Thymus (tissue), 11 donors: ENCODE data around the gene GPR15LG. TPM values are rescaled to one million over a fixed set of nuclear protein-coding genes. Genes with fewer than 3 reads are reported as not detected.
A peak's percentile ranks its signal among the peaks of the same experiment; 100 is the strongest.

Source experiments
- DNase-seq, 9 donors: peaks; one replicate each; pipeline ENCODE4 v3.0.0-alpha.2; 2013; ENCODE audit warnings: low spot score in 9 of 9, low read depth in 6 of 9, missing footprints in 1 of 9
- H3K27ac ChIP-seq, 2 donors: one replicate each; pipeline ENCODE4 v1.5.1; 2013; ENCODE audit warnings: control low read depth in 1 of 2, low read depth in 1 of 2, low read length in 1 of 2, mild to moderate bottlenecking in 1 of 2, moderate library complexity in 1 of 2
- H3K27me3 ChIP-seq, 2 donors: one replicate each; pipeline ENCODE4 v1.5.1; 2013; ENCODE audit warnings: low read length in 1 of 2; ENCODE audit not compliant: control insufficient read depth in 2 of 2, insufficient read depth in 1 of 2
- H3K36me3 ChIP-seq, 2 donors: one replicate each; pipeline ENCODE4 v1.5.1; 2013; ENCODE audit warnings: low read length in 1 of 2, mild to moderate bottlenecking in 1 of 2, moderate library complexity in 1 of 2; ENCODE audit not compliant: control insufficient read depth in 2 of 2, insufficient read depth in 2 of 2
- H3K4me1 ChIP-seq, 2 donors: one replicate each; pipeline ENCODE4 v1.5.1; 2013; ENCODE audit warnings: low read length in 2 of 2; ENCODE audit not compliant: control insufficient read depth in 2 of 2, insufficient read depth in 2 of 2
- H3K4me3 ChIP-seq, 2 donors: one replicate each; pipeline ENCODE4 v1.5.1; 2013; ENCODE audit warnings: low read length in 2 of 2, control low read depth in 1 of 2, mild to moderate bottlenecking in 1 of 2
- H3K9me3 ChIP-seq, 2 donors: one replicate each; pipeline ENCODE4 v1.5.1; 2013; ENCODE audit warnings: low read length in 1 of 2, mild to moderate bottlenecking in 1 of 2; ENCODE audit not compliant: control insufficient read depth in 2 of 2, insufficient read depth in 1 of 2
- WGBS: extraction: QIAGEN DNeasy Blood & Tissue Kit; methylation state at CpG from one replicate; pipeline ENCODE4 v1.1.7; 2013; 5-methylcytosine and 5-hydroxymethylcytosine counted together
- polyA plus RNA-seq: library from polyadenylated mRNA; stranded (reverse); fragments of 200-250 nt; gene quantifications from one replicate; pipeline ENCODE4 v1.2.3, GENCODE V29; 2013
- total RNA-seq: library from RNA; stranded (reverse); fragments of 120-200 nt; gene quantifications from one replicate; pipeline ENCODE4 v1.2.4, GENCODE V29; 2013
- donor health status: healthy.

The GPR15LG gene
- total and polyA plus RNA-seq, 2 donors, result 0.38 to 7.7 TPM

DNA sequence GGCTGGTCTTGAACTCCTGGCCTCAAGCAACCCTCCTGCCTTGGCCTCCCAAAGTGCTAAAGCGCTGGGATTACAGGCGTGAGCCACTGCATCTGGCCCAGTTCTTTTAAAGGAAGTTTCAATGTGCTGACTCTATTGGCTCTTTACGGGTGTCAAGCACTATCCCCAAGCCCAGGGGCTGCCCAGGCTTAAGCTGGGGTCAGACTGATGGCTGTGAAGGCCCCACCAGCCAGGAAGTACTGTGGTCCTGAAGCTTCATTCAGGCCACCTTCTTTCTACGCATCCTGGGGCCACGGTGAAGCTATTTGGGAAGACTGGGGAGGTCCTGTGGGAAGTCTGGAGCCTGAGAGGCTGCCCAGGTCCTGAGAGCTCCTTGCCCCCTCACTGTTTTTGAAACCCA, 8.0 kb downstream of the GPR15LG start:
- H3K36me3 ChIP-seq, result no peaks in the 10 kb centered on the region
- peaks cover 5 to 20% of the 10 kb centered on the region in 2 donors for H3K4me1 ChIP-seq
- H3K27me3 ChIP-seq, result peaks cover 0 to 2% of the 10 kb centered on the region in 2 donors
- peaks cover 0 to 5% of the 10 kb centered on the region in 2 donors for H3K9me3 ChIP-seq
- H3K27ac ChIP-seq, result no peak overlapping the region
- 87% methylated on average over 5 of the region's 5 CpGs for WGBS
- no peak overlapping the region for H3K4me3 ChIP-seq
- no peak for DNase-seq

DNA sequence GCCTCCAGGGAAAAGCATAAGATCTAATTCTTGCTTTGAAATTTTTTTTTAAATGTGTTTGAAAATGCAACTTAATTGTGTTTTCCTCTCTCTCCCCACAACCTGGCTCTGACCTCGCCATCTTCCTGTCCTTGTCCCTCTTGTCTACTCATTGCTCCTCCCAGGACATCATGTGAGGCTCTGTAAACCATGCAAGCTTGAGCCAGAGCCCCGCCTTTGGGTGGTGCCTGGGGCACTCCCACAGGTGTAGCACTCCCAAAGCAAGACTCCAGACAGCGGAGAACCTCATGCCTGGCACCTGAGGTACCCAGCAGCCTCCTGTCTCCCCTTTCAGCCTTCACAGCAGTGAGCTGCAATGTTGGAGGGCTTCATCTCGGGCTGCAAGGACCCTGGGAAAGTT, 10.9 kb downstream of the GPR15LG start:
- Histone ChIP-seq H3K27ac (no peak overlapping the region), H3K4me1 (no peaks in the 10 kb centered on the region), H3K9me3 (peaks cover 0 to 5% of the 10 kb centered on the region in 2 donors), H3K4me3 (no peak overlapping the region), H3K36me3 (no peaks in the 10 kb centered on the region), H3K27me3 (peaks cover 0 to 2% of the 10 kb centered on the region in 2 donors)
- 83% methylated on average over 4 of the region's 4 CpGs for WGBS
- no peak for DNase-seq

GRCh38 chr10:84185526-84186175, 12.1 kb downstream of the GPR15LG start:
- H3K27me3 ChIP-seq, result peaks cover 0 to 2% of the 10 kb centered on the region in 2 donors
- no peak overlapping the region for H3K4me3 ChIP-seq
- peaks cover 2 to 6% of the 10 kb centered on the region in 2 donors for H3K4me1 ChIP-seq
- 79% methylated on average over 11 of the region's 11 CpGs for WGBS
- no peaks in the 10 kb centered on the region for H3K36me3 ChIP-seq
- H3K27ac ChIP-seq, result no peak overlapping the region
- peaks cover 0 to 5% of the 10 kb centered on the region in 2 donors for H3K9me3 ChIP-seq
- no peak for DNase-seq

DNA sequence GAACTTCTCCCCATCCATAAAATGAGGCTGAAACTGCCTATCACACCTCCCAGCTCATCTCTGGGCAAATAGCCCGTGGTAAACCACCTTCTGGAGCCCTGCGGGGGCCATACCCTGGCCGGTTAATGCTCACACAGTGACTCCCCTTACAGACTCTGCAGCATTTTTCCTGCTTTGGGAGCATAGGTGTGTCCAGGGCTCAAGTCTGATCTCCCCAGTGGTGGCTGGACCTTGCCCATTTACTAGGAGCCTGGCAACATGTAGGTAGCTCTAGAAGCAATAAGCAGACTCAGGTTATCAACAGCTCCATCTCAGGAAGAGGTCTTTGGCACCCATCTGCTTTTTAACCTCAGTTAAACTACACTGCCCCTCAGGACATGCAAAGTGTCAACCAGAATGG, 15.2 kb downstream of the GPR15LG start:
- DNase-seq, result no peak
- Histone ChIP-seq H3K9me3 (no peaks in the 10 kb centered on the region), H3K36me3 (no peaks in the 10 kb centered on the region), H3K27me3 (peaks cover 0 to 25% of the 10 kb centered on the region in 2 donors), H3K4me3 (no peak overlapping the region), H3K27ac (no peak overlapping the region), H3K4me1 (peaks cover 14 to 17% of the 10 kb centered on the region in 2 donors)
- 82% methylated on average over 3 of the region's 3 CpGs for WGBS

DNA sequence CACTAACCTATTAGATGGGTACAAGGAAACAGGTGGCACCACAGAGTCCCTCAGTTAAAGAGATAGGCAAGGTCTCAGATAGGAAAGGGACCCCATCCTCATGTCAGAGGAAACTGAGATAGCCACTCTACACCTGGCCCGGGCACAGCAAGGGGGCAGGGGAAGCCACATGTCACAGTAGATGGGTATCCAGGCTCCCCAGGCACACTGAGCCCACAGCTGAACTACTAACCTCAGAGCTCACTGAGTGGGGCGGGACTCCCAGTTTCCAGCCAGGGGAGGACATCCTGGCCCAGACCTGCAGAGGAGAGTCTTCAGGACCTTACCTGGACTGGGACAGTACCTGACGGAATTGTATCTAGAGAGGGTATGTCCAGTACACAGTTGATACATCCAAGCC, 17.0 kb downstream of the GPR15LG start:
- Histone ChIP-seq H3K27me3 (peaks cover 7 to 42% of the 10 kb centered on the region in 2 donors), H3K4me1 (peaks cover 18 to 28% of the 10 kb centered on the region in 2 donors)
- DNase-seq, result no peak

DNA sequence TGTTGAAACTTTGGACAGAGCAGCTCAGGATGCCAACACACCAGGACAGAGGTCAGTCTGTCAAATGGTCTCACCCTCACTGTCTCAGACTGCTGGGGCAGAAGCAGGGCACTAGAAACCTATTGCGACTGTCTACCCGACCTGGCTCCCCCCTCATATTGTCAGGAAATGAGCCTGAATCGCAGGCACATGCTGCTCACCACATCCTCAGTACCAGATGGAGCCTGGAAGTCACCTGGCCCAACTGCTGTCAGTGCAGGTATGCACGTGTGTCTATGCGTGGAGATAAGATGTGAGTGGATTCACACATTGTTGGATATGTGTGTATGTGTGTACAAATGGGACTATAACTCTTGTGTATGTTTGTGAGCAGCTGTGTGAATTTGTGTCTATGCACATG, 17.5 kb downstream of the GPR15LG start:
- peaks cover 10 to 46% of the 10 kb centered on the region in 2 donors for H3K27me3 ChIP-seq
- peak in 4 of 9 donors; percentile 42 to 75 (median 52) for DNase-seq

More for the DNA sequence above, 17.0 kb downstream of the GPR15LG start:
- Histone ChIP-seq H3K9me3 (no peaks in the 10 kb centered on the region), H3K27ac (peak overlapping the region in 1 of 2 donors; percentile 53), H3K4me3 (no peak overlapping the region), H3K36me3 (no peaks in the 10 kb centered on the region)
- 64% methylated on average over 3 of the region's 3 CpGs for WGBS

GRCh38 chr10:84193327-84193726, 19.7 kb downstream of the GPR15LG start:
- Histone ChIP-seq H3K27me3 (peaks cover 10 to 67% of the 10 kb centered on the region in 2 donors), H3K4me1 (peaks cover 22 to 34% of the 10 kb centered on the region in 2 donors), H3K27ac (no peak overlapping the region), H3K4me3 (no peak overlapping the region), H3K9me3 (no peaks in the 10 kb centered on the region), H3K36me3 (no peaks in the 10 kb centered on the region)
- 97% methylated on average over 2 of the region's 2 CpGs for WGBS
- no peak for DNase-seq

More for the DNA sequence above, 17.5 kb downstream of the GPR15LG start:
- no peaks in the 10 kb centered on the region for H3K9me3 ChIP-seq
- peak overlapping the region in 1 of 2 donors; percentile 53 for H3K27ac ChIP-seq
- H3K36me3 ChIP-seq, result no peaks in the 10 kb centered on the region
- H3K4me3 ChIP-seq, result no peak overlapping the region
- peaks cover 22 to 31% of the 10 kb centered on the region in 2 donors for H3K4me1 ChIP-seq
- 11% methylated on average over 5 of the region's 5 CpGs for WGBS

DNA sequence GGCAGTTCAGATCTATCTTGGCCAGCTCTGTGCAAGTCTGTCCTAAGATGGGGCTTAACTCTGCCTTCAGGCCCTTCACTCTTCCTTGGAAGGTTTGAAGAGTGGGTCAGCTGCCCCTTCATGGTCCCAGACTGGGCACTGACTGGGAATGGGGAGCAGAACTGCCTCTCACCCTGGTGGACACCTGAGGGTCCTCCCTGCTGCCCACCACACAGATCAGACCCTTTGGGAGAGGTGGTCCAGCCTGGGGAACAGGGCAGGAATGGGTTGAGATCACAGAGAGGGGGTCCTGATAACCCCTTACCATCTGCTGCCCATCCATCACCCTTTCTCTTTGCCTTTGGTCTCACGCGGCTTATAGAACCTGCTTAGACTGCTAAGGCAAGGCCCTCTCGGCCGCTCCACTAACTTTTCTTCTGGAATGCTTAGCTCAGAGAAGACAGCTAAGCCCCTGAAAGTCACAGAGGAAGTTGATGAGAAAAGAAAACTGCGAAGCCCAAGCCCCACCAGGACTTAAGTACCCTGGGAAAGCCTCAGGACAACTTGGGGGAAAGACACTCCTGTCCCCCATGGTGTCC, 20.3 kb downstream of the GPR15LG start:
- H3K4me1 ChIP-seq, result peaks cover 22 to 34% of the 10 kb centered on the region in 2 donors
- no peaks in the 10 kb centered on the region for H3K36me3 ChIP-seq
- H3K4me3 ChIP-seq, result peak overlapping the region in 1 of 2 donors; percentile 53
- no peak for DNase-seq
- 42% methylated on average over 5 of the region's 5 CpGs for WGBS
- H3K9me3 ChIP-seq, result no peaks in the 10 kb centered on the region
- H3K27ac ChIP-seq, result no peak overlapping the region
- H3K27me3 ChIP-seq, result peaks cover 10 to 71% of the 10 kb centered on the region in 2 donors

DNA sequence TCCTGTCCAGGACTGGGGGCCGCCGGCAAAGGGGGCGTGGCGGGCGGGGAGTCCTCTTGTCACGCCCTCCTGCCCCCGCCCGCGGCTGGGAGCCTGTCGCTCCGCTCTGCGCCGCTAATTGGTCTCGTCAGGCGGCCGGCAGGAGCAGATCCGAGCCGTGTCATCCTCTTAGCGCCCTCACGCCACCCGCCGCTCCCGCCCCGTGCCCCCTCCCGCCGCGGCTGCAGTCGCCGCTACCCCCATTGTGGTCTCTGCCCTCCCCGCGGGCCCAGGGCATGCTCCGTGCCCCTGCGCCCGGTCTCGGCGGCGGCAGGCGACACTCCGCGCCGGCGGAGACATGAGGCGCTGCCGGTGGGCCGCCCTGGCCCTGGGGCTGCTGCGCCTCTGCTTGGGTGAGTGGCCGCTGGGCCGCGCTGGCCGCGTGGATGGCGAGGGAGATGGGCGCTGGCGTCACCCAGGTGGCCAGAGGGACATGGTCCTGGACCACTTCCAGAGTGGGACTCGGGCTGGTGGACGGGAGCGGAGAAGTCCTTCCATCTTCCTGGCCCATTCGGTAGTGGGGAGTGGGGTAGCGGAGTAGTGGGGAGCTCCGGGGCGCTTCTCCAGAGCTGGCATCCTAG, 20.9 kb downstream of the GPR15LG start, which contains the start of gene CDHR1:
Gene CDHR1 (plus strand): TSS at position 114 of the 620 bp plus-strand sequence. CDS start 224 bp downstream, at position 338.
- H3K4me1 ChIP-seq, result peaks cover 22 to 34% of the 10 kb centered on the region in 2 donors
- 2% methylated on average over 61 of the region's 61 CpGs for WGBS
- H3K36me3 ChIP-seq, result no peaks in the 10 kb centered on the region
- peak within 1 kb of the TSS in 1 of 2 donors; percentile 53 for H3K4me3 ChIP-seq
- no peak within 1 kb of the TSS for H3K27ac ChIP-seq
- peak in 1 of 9 donors; percentile 43 for DNase-seq
- H3K27me3 ChIP-seq, result peaks cover 10 to 72% of the 10 kb centered on the region in 2 donors
- H3K9me3 ChIP-seq, result no peaks in the 10 kb centered on the region
